HG03175 (cell line): ENCODE data around the gene ARHGEF16.

Source experiments
- ATAC-seq: cut with Tn5 transposase; IDR thresholded peaks from one replicate; pipeline ENCODE4 v1.9.1; 2021; ENCODE audit warnings: mild to moderate bottlenecking, moderate library complexity; ENCODE audit not compliant: unreplicated experiment

ARHGEF16 gene

GRCh38 chr1:3455670-3456448 lies 1.4 kb downstream of the ARHGEF16 start:
- no peak for ATAC-seq

- ATAC-seq = no peak
Measured at GRCh38 chr1:3456449-3456963, 2.0 kb downstream of the ARHGEF16 start.

DNA sequence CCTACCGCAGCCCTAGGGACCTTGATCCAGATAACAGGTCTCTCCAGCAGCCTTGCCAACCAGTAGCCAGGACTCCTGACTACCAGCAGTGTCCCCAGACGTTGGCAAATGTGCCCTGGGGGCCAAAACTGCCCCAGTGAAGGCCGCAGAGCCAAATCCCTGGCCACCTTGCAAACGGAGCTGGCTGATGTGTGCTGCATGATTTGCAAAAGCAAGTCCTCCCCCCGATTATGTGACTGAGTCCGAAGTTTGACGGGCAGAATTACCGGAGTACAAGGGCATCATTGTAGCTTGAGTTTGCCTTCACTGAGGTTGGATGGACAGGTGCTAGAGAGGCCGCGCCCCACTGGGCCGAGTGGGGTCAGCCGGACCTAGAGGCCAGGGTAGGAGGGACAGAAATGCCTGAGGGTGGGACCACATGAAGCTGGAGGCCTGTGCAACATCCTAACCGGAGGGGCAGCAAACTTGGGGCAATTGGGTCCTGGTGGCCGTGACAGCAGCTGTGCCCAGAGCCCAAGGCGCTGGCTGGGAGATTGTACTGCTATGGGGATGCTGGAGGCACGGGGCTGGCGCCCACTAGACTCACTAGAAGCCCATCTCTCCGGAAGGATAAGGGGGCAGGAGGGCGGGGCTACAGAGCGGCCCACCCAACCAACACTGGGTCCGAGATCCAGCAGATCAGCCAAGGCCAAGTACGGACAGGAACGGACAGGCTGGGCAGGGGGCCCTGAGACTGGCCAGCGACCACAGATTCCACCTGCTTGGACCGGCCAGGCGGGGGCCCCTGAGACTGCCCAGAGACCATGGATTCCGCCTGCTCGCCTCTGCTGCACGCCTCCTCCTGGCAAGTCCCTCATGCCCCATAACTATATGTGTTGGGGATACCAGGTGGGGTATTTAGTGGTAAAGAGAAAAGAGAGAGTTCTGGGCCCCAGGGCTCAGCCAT lies 2.8 kb downstream of the ARHGEF16 start:
- no peak for ATAC-seq

- ATAC-seq = no peak
Measured at GRCh38 chr1:3457910-3458883, 3.7 kb downstream of the ARHGEF16 start.

GRCh38 chr1:3459051-3459908 lies 4.8 kb downstream of the ARHGEF16 start:
- no peak for ATAC-seq

DNA sequence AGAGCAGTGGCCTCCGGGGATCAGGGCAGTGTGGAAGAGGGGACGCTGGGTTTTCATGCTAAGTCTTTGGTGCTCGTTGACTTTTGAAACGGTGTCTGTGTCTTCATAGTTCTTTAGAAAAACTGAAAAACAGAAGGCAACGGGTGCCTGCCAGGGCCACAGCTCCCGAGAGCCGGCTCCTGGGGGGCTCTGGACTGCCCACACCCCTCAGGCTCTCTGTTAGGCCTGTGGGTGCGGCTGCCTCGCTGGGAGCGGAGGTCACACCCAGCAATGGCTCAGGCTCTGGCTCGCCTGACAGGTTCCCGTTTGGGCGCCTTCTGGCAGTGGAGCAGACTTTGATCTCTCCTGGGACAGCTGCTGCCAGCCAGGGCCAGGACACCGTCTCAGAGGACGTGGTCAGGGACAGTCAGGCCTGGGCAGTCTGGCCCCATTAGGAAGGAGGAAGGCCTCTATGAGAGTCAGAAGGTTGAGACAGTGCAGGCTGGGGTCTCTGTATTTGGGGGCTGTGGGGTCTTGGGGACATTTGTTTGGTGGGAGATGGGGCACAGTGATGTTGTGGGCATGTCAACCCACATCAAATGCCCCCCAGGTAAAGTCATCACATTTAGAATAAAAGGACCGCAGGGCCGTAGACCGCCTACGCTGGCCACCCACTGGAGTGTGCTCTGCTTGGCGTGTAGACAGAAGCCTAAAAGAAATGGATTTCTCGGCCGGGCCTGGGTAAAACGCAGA lies 5.6 kb downstream of the ARHGEF16 start:
- no peak for ATAC-seq

DNA sequence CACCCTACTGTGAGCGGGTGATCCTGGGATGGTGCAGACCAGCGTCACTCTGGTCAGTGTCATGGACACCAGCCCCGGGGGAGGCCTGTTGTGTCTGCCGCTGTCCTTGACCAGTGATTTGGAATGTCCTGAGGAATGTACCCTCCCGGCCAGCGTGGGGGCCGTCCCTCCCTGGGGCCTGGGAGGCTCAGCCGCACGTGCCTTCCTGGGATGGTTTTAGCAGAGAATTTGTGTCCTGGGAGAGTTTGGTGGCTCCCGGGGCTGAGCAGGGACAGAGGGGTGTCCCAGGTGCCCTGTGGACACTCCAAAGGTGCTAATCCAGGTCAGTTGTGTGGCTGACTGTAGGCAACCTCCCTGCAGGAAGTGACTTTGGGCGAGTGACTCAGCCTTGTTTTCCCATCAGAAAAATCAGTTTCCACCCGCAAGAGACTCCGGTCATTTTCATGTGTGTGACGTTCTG lies 6.2 kb downstream of the ARHGEF16 start:
- no peak for ATAC-seq

GRCh38 chr1:3461238-3461933 lies 6.9 kb downstream of the ARHGEF16 start:
- ATAC-seq = no peak

- ATAC-seq = no peak
Measured at GRCh38 chr1:3461934-3462275, 7.4 kb downstream of the ARHGEF16 start.

DNA sequence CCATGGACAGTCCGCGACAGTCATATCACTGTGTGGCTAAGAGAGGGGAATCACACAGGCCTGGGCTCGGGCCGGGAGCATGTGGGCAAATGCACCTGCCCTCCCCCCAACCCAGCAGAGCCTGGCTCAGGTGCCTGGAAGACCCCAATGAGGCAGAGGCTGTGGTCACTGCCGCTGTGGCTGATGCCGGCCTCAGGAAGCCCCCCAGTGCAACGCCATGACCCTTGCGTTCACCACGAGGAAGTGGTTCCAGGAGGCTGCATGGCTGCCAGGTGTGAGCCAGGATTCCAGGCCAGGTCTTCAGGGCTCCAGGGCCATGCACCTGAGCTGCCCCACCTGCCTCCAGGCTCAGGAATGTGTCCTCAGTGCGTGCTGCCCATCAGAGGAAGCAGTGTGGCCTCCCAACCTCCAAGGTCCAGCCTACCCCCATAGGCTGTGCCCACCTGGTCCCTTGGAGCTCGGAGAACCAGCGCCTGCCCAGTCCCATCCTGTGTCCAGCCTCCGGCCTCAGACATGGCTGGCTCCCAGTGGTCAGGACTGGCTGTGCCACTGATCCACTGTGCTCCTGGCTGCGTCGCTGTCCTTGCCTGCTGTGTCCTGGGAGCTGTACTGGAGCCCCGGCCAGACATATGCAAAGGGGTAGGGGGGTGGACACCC lies 8.0 kb downstream of the ARHGEF16 start:
- no peak for ATAC-seq

DNA sequence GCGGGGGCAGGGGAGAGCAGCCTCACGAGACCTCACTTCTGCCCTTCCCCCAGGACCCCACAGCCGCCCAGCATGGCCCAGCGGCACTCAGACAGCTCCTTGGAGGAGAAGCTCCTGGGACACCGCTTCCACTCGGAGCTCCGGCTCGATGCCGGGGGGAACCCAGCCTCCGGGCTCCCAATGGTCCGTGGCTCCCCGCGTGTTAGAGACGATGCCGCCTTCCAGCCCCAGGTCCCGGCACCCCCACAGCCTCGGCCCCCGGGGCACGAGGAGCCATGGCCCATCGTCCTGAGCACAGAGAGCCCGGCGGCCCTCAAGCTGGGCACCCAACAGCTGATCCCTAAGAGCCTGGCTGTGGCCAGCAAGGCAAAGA lies 8.5 kb downstream of the ARHGEF16 start:
- ATAC-seq = no peak

DNA sequence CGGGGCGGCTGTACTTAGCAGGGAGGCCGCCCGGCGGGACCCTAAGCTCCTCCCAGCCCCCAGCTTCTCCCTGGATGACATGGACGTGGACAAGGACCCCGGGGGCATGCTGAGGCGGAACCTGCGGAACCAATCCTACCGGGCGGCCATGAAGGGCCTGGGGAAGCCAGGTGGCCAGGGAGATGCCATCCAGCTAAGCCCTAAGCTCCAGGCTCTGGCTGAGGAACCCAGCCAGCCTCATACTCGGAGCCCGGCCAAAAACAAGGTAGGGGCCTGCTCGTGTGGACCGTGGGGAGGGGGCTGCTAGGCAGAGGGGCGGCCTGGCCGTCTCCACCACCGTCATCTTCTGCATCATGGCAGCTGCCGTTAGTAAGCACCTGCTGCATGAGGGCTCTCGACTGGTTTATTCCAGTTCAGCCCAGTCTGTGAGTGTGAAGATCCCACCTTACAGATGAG lies 9.0 kb downstream of the ARHGEF16 start:
- no peak for ATAC-seq

DNA sequence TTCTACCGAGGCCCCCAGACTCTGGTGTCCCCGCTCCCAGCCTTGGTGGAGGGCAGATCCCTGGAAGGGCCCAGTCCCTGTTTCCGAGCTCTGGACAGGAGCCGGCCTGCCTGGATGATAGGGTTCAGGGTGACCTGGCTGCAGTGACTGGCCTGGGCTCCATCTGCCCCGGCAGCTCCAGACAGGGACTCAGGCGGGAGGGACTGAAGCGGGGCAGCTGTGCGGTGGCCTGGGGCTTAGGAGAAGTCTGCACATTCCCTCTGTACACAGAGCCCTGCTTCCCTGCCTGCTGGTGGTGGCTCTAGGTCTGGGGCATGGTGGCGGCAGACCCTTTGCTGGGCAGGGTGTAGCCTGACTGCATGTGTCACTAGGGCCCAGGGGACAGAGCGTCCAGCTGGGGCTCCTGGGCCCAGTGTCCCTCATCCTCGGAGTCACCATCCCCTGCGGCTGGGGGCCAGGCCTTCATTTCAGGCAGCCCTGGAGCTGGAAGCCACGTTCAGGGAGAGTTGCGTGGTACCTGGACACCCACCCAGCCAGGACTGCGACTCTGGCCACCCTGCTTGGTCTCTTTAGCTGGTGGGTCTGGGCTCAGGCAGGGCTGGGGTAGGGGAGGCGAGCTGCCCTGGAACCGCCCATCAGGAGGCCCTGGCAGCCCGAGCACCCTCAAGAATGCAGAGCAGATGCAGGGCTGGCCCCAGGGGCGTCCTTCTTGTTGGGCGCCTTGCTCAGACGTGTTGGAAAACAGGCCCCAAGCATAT lies 9.6 kb downstream of the ARHGEF16 start:
- ATAC-seq = no peak

GRCh38 chr1:3464649-3465025 lies 10.2 kb downstream of the ARHGEF16 start:
- ATAC-seq = no peak

DNA sequence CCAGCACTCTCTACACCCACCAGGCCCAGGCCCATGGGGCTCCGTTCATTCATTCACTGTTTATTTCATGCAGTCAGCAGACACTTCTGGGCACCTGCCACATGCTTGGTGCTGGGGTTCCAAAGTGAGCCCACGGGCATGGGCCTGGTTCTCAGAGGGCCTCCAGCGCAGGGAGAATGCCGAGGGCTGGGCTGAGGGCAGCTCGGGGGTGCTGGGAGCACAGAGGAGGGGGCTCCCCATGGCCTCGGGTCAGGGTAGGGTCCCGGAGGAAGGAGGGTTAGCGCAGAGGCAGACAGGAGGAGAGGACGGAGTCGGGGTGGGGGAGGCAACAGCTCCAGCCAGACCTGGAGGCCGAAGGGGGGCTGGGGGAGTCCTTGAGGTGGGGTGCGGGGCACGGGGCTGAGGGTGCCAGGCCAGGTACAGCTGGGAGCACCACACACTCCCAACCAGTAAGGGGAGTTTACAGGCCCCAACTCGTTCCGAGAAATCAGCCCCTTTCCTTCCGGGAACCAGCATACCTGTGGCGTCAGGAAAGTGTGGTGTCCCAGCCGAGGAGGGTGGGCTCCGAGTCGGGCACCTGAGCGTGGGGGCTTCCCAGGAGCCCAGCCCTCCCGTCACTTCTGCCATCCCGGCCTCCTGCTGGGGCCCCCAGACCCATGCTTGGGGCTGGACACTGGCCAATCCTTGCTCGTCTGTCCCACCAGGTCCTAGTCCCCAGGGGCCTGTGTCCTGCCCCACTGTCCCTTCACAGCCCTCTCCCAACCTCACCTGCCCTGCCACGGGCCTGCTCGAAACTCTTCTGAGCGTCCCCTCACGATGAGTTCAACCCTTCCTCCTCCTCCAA lies 10.8 kb downstream of the ARHGEF16 start:
- no peak for ATAC-seq

- ATAC-seq = no peak
Measured at GRCh38 chr1:3465935-3466321, 11.5 kb downstream of the ARHGEF16 start.
